T-helper 2 cell treated with Interferon-gamma antibody and Interleukin-4, amounts not matched to agents 100 ng/mL and 5 ng/mL, for 36 hours (primary cell): ENCODE results near the gene ADA. TPM values are rescaled to one million over a fixed set of nuclear protein-coding genes. Genes with fewer than 3 reads are reported as not detected.
"Not testable (repeated sequence)": the region's sequence is repeated elsewhere in the genome, so short reads cannot be mapped to it uniquely, and the experiment has no call there.

ENCODE experiments used
- intact Hi-C: fragments of 100-400 bp; cut with micrococcal nuclease; formaldehyde crosslinking; loops from one replicate; pipeline ENCODE4 v1.15.1; 2023
- total RNA-seq: library from RNA; stranded (reverse); gene quantifications from 2 replicates; pipeline ENCODE4 v1.2.3, GENCODE V29; 2022

The ADA gene
- total RNA-seq, 1 donor from 2014 or later: 85.7 TPM

- intact Hi-C loops: loop anchor here (2.0 to 5.0 kb wide), 2 partner anchors 35 to 70 kb away; no protein-coding TSS in a partner anchor
Observed at GRCh38 chr20:44681796-44682566, 30.5 kb upstream of the ADA start.

GRCh38 chr20:44678990-44679611 is 27.6 kb upstream of the ADA start:
- intact Hi-C loops: no loop called here

- intact Hi-C loops: no loop called here
Observed at GRCh38 chr20:44678242-44678641, 26.7 kb upstream of the ADA start.

- intact Hi-C loops: not testable (repeated sequence)
Observed at GRCh38 chr20:44672318-44672902, 20.9 kb upstream of the ADA start.

- intact Hi-C loops: loop anchor here (1.0 kb wide), 1 partner anchor 19 kb away; no protein-coding TSS in a partner anchor
Observed at GRCh38 chr20:44671541-44671940, 20.0 kb upstream of the ADA start.

GRCh38 chr20:44670851-44671250 is 19.4 kb upstream of the ADA start:
- intact Hi-C loops: loop anchor here (1.0 kb wide), 1 partner anchor 19 kb away; no protein-coding TSS in a partner anchor

GRCh38 chr20:44666066-44666465 is 14.6 kb upstream of the ADA start:
- intact Hi-C loops: no loop called here

- intact Hi-C loops: no loop called here
Observed at GRCh38 chr20:44664131-44664530, 12.6 kb upstream of the ADA start.

GRCh38 chr20:44662261-44662660 is 10.8 kb upstream of the ADA start:
- intact Hi-C loops: no loop called here

GRCh38 chr20:44660581-44660980 is 9.1 kb upstream of the ADA start:
- intact Hi-C loops: no loop called here

GRCh38 chr20:44659931-44660330 is 8.4 kb upstream of the ADA start:
- intact Hi-C loops: no loop called here

GRCh38 chr20:44658810-44659209 is 7.3 kb upstream of the ADA start:
- intact Hi-C loops: no loop called here

- intact Hi-C loops: no loop called here
Observed at GRCh38 chr20:44657875-44658274, 6.4 kb upstream of the ADA start.

- intact Hi-C loops: no loop called here
Observed at GRCh38 chr20:44656448-44656847, 4.9 kb upstream of the ADA start.

GRCh38 chr20:44654210-44654609 is 2.7 kb upstream of the ADA start:
- intact Hi-C loops: loop anchor here (5.0 kb wide), 1 partner anchor 308 kb away; the partner anchor contains the start of gene TOMM34

- intact Hi-C loops: loop anchor here (5.0 kb wide), 1 partner anchor 309 kb away; the partner anchor contains the start of gene TOMM34
Observed at GRCh38 chr20:44653546-44653945, 2.0 kb upstream of the ADA start.

GRCh38 chr20:44651434-44651683 is 140 bp downstream of the ADA start:
- intact Hi-C loops: loop anchor here (5.0 kb wide), 1 partner anchor 311 kb away; the partner anchor contains the start of gene TOMM34

GRCh38 chr20:44650771-44651433 is 597 bp downstream of the ADA start:
- intact Hi-C loops: loop anchor here (5.0 kb wide), 1 partner anchor 311 kb away; the partner anchor contains the start of gene TOMM34

- intact Hi-C loops: loop anchor here (5.0 to 10.0 kb wide), 2 partner anchors 312 to 335 kb away; partner anchors contain the start of genes FITM2 and TOMM34
Observed at GRCh38 chr20:44649976-44650375, 1.5 kb downstream of the ADA start.

- intact Hi-C loops: loop anchor here (10.0 kb wide), 1 partner anchor 334 kb away; the partner anchor contains the start of gene FITM2
Observed at GRCh38 chr20:44649126-44649525, 2.4 kb downstream of the ADA start.

GRCh38 chr20:44648579-44648978 is 2.9 kb downstream of the ADA start:
- intact Hi-C loops: loop anchor here (10.0 kb wide), 1 partner anchor 334 kb away; the partner anchor contains the start of gene FITM2
